ENCODE measurements around the gene RPP30.

The RPP30 gene

GRCh38 chr10:90930971-90931871 lies 59.4 kb downstream of the RPP30 start:
- TF ChIP-seq EZH2 (IDR thresholded peaks at IDR 0.05; ENCODE audit: borderline replicate concordance, low read length) (no peak), CTCF (IDR thresholded peaks at IDR 0.05; ENCODE audit: low read length) (no peak)
- no peak overlapping the region for H3K9ac ChIP-seq (ENCODE audit: low read length)
- H3K4me3 ChIP-seq (ENCODE audit: low read depth, low read length, poor library complexity, severe bottlenecking) = no peak overlapping the region
- H3K79me2 ChIP-seq (ENCODE audit: insufficient read depth, low read length) = no peaks in the 10 kb centered on the region
- no peaks in the 10 kb centered on the region for H3K9me2 ChIP-seq (ENCODE audit: low read depth, low read length)
- H3K27ac ChIP-seq (ENCODE audit: low read depth, low read length, poor library complexity, severe bottlenecking) = no peak overlapping the region
- H3F3A ChIP-seq (ENCODE audit: insufficient read depth, low read length) = no peaks in the 10 kb centered on the region
- H3K4me1 ChIP-seq (ENCODE audit: insufficient read depth, low read length, severe bottlenecking) = no peaks in the 10 kb centered on the region
- no peaks in the 10 kb centered on the region for H3K27me3 ChIP-seq (ENCODE audit: insufficient read depth, low read length)
- no peaks in the 10 kb centered on the region for H3K9me3 ChIP-seq (ENCODE audit: low read length)
- H3K36me3 ChIP-seq (ENCODE audit: insufficient read depth, low read length) = no peaks in the 10 kb centered on the region
- no peaks in the 10 kb centered on the region for H4K20me1 ChIP-seq (ENCODE audit: insufficient read depth, low read length)
- H2AFZ ChIP-seq (ENCODE audit: low read length) = no peak overlapping the region
- H3K4me2 ChIP-seq (ENCODE audit: low read length) = no peak overlapping the region

GRCh38 chr10:90935581-90936275 lies 64.0 kb downstream of the RPP30 start:
- H3K9me3 ChIP-seq (ENCODE audit: low read length) = no peaks in the 10 kb centered on the region
- H3K4me1 ChIP-seq (ENCODE audit: insufficient read depth, low read length, severe bottlenecking) = no peaks in the 10 kb centered on the region
- H3K4me3 ChIP-seq (ENCODE audit: low read depth, low read length, poor library complexity, severe bottlenecking) = no peak overlapping the region
- H3K9me2 ChIP-seq (ENCODE audit: low read depth, low read length) = no peaks in the 10 kb centered on the region
- TF ChIP-seq CTCF (IDR thresholded peaks at IDR 0.05; ENCODE audit: low read length) (no peak), EZH2 (IDR thresholded peaks at IDR 0.05; ENCODE audit: borderline replicate concordance, low read length) (no peak)
- H3K4me2 ChIP-seq (ENCODE audit: low read length) = no peak overlapping the region
- H3F3A ChIP-seq (ENCODE audit: insufficient read depth, low read length) = no peaks in the 10 kb centered on the region
- H3K9ac ChIP-seq (ENCODE audit: low read length) = no peak overlapping the region
- H3K27ac ChIP-seq (ENCODE audit: low read depth, low read length, poor library complexity, severe bottlenecking) = no peak overlapping the region
- H2AFZ ChIP-seq (ENCODE audit: low read length) = no peak overlapping the region
- no peaks in the 10 kb centered on the region for H3K79me2 ChIP-seq (ENCODE audit: insufficient read depth, low read length)
- H4K20me1 ChIP-seq (ENCODE audit: insufficient read depth, low read length) = no peaks in the 10 kb centered on the region
- no peaks in the 10 kb centered on the region for H3K36me3 ChIP-seq (ENCODE audit: insufficient read depth, low read length)
- no peaks in the 10 kb centered on the region for H3K27me3 ChIP-seq (ENCODE audit: insufficient read depth, low read length)

- H3K4me2 ChIP-seq (ENCODE audit: low read length) = no peak overlapping the region
- H3K27ac ChIP-seq (ENCODE audit: low read depth, low read length, poor library complexity, severe bottlenecking) = no peak overlapping the region
- no peaks in the 10 kb centered on the region for H4K20me1 ChIP-seq (ENCODE audit: insufficient read depth, low read length)
- no peaks in the 10 kb centered on the region for H3K4me1 ChIP-seq (ENCODE audit: insufficient read depth, low read length, severe bottlenecking)
- no peaks in the 10 kb centered on the region for H3K27me3 ChIP-seq (ENCODE audit: insufficient read depth, low read length)
- H3K9me3 ChIP-seq (ENCODE audit: low read length) = no peaks in the 10 kb centered on the region
- H3K79me2 ChIP-seq (ENCODE audit: insufficient read depth, low read length) = no peaks in the 10 kb centered on the region
- no peaks in the 10 kb centered on the region for H3F3A ChIP-seq (ENCODE audit: insufficient read depth, low read length)
- TF ChIP-seq CTCF (IDR thresholded peaks at IDR 0.05; ENCODE audit: low read length) (no peak), EZH2 (IDR thresholded peaks at IDR 0.05; ENCODE audit: borderline replicate concordance, low read length) (no peak)
- no peak overlapping the region for H3K9ac ChIP-seq (ENCODE audit: low read length)
- H2AFZ ChIP-seq (ENCODE audit: low read length) = no peak overlapping the region
- H3K36me3 ChIP-seq (ENCODE audit: insufficient read depth, low read length) = no peaks in the 10 kb centered on the region
- no peaks in the 10 kb centered on the region for H3K9me2 ChIP-seq (ENCODE audit: low read depth, low read length)
- no peak overlapping the region for H3K4me3 ChIP-seq (ENCODE audit: low read depth, low read length, poor library complexity, severe bottlenecking)
Observed at GRCh38 chr10:90936276-90936659, 64.5 kb downstream of the RPP30 start.
